ENCODE measurements around the gene METTL3.

GRCh38 chr14:21553266-21553665 lies 42.1 kb upstream of the METTL3 start:
- TF ChIP-seq ARID2 (CRISPR knock-in tag; IDR thresholded peaks at IDR 0.05; ENCODE audit: borderline replicate concordance) (no peak), TBX2 (CRISPR knock-in tag; IDR thresholded peaks at IDR 0.05; ENCODE audit: borderline replicate concordance) (no peak), TARDBP (CRISPR knock-in tag; IDR thresholded peaks at IDR 0.05) (no peak), ZNF142 (CRISPR knock-in tag; IDR thresholded peaks at IDR 0.05) (no peak), ZNF740 (CRISPR knock-in tag; IDR thresholded peaks at IDR 0.05) (no peak), ELF1 (CRISPR knock-in tag; IDR thresholded peaks at IDR 0.05) (no peak), JUND (CRISPR knock-in tag; IDR thresholded peaks at IDR 0.05) (no peak), DNMT1 (CRISPR knock-in tag; IDR thresholded peaks at IDR 0.05) (no peak)
